HCT116 (cell line): ENCODE measurements around the gene TNFRSF9. TPM values are rescaled to one million over a fixed set of nuclear protein-coding genes. Genes with fewer than 3 reads are reported as not detected.

ENCODE experiments used
- ATAC-seq: fragments of 200-7000 bp; cut with Tn5 transposase; 2 replicates; pipeline ENCODE4 v1.9.1; 2020; ENCODE audit warnings: mild to moderate bottlenecking, moderate library complexity
- BruUV-seq: library from RNA; stranded (reverse); fragments of 400-500 nt; replicated peaks from 2 replicates; lab custom pipeline; 2021; lab: Mats Ljungman, UMichigan
- CTCF ChIA-PET: fragments of 300-600 bp; sonication (Branson Sonifier 250); formaldehyde crosslinking; loops from one replicate; lab custom pipeline; 2021; ENCODE audit warnings: antibody characterized with exemption; lab: Charles Lee
- POLR2A ChIA-PET: fragments of 300-600, 350-600 bp; sonication (Branson Sonifier 250); formaldehyde crosslinking; loops from one replicate; lab custom pipeline; 2021; ENCODE audit warnings: antibody characterized with exemption; lab: Charles Lee
- RAD21 ChIA-PET, 2 experiments: fragments of 300-600 bp; sonication (Branson Sonifier 250); formaldehyde crosslinking; loops; one replicate each; lab custom pipeline; 2023; ENCODE audit warnings: low total read pairs in 2 of 2; ENCODE audit not compliant: uncharacterized antibody in 2 of 2, unreplicated experiment in 2 of 2, low non-redundant PET in 1 of 2; lab: Charles Lee
- DNase-seq: peaks from one replicate; pipeline ENCODE4 v3.0.0-alpha.2; 2010; ENCODE audit warnings: low read depth, low spot score
- H2AFZ ChIP-seq: fragments of 200-600 bp; shearing (Covaris generic), sonication (generic); 2 replicates; pipeline ENCODE4 v1.6.1; 2017; ENCODE audit warnings: low read depth, mixed run types, mixed read lengths, antibody characterized with exemption, low read length; ENCODE audit not compliant: poor library complexity, severe bottlenecking
- H3K27ac ChIP-seq: 2 replicates; pipeline ENCODE4 v1.5.1; 2012; ENCODE audit warnings: low read depth, low read length
- H3K27me3 ChIP-seq: fragments of 200-600 bp; sonication (generic); 2 replicates; pipeline ENCODE4 v1.6.1; 2016; ENCODE audit warnings: mixed run types, low read length, mixed read lengths; ENCODE audit not compliant: insufficient read depth
- H3K36me3 ChIP-seq, 2 experiments: fragments of 200-500 bp in 1 of 2; fragments of 200-600 bp in 1 of 2; sonication (Bioruptor generic) in 1 of 2; sonication (generic) in 1 of 2; 2 replicates each; pipeline versions ENCODE4 v1.5.1 to v1.6.1; 2014 to 2016; ENCODE audit warnings: low read length in 2 of 2, inconsistent platforms in 1 of 2, mixed read lengths in 1 of 2, mixed run types in 1 of 2; ENCODE audit not compliant: insufficient read depth in 2 of 2, control insufficient read depth in 1 of 2
- H3K4me1 ChIP-seq, 2 experiments: fragments of 200-600 bp in 1 of 2; sonication (generic) in 1 of 2; 2 replicates each; pipeline versions ENCODE4 v1.5.1 to v1.6.1; 2012 to 2017; ENCODE audit warnings: low read length in 2 of 2, inconsistent platforms in 1 of 2, mild to moderate bottlenecking in 1 of 2, mixed read lengths in 1 of 2, mixed run types in 1 of 2, moderate library complexity in 1 of 2; ENCODE audit not compliant: insufficient read depth in 2 of 2, control insufficient read depth in 1 of 2
- H3K4me2 ChIP-seq: fragments of 200-600 bp; sonication (generic); 2 replicates; pipeline ENCODE4 v1.6.1; 2017; ENCODE audit warnings: mixed run types, low read length, mixed read lengths
- H3K4me3 ChIP-seq, 2 experiments: fragments of 200-600 bp in 1 of 2; sonication (generic) in 1 of 2; replicated peaks in 1 of 2; 2 replicates each; pipeline ENCODE4 v1.5.1; 2011 to 2016; ENCODE audit warnings: low read length in 2 of 2, control low read depth in 1 of 2, low read depth in 1 of 2, mild to moderate bottlenecking in 1 of 2, mixed read lengths in 1 of 2, mixed run types in 1 of 2
- H3K79me2 ChIP-seq: fragments of 200-600 bp; sonication (generic); 2 replicates; pipeline ENCODE4 v1.6.1; 2017; ENCODE audit warnings: mild to moderate bottlenecking, mixed run types, low read length, moderate library complexity, mixed read lengths; ENCODE audit not compliant: insufficient read depth
- H3K9ac ChIP-seq: fragments of 200-600 bp; sonication (generic); 2 replicates; pipeline ENCODE4 v1.6.1; 2016; ENCODE audit warnings: low read length, mixed read lengths
- H3K9me2 ChIP-seq: fragments of 200-600 bp; sonication (generic), shearing (Covaris generic); 2 replicates; pipeline ENCODE4 v1.6.1; 2017; ENCODE audit warnings: mixed run types, mild to moderate bottlenecking, moderate library complexity; ENCODE audit not compliant: insufficient read depth
- H3K9me3 ChIP-seq, 2 experiments: fragments of 200-500 bp in 1 of 2; fragments of 200-600 bp in 1 of 2; sonication (Bioruptor generic) in 1 of 2; sonication (generic) in 1 of 2; 2 replicates each; pipeline ENCODE4 v1.6.1; 2014 to 2017; ENCODE audit warnings: low read length in 2 of 2, mixed read lengths in 2 of 2, inconsistent platforms in 1 of 2, low read depth in 1 of 2, mild to moderate bottlenecking in 1 of 2, mixed run types in 1 of 2, moderate library complexity in 1 of 2; ENCODE audit not compliant: control insufficient read depth in 1 of 2, insufficient read depth in 1 of 2
- H4K20me1 ChIP-seq: fragments of 200-600 bp; sonication (generic), shearing (Covaris generic); 2 replicates; pipeline ENCODE4 v1.6.1; 2017; ENCODE audit warnings: mixed run types, mild to moderate bottlenecking, moderate library complexity; ENCODE audit not compliant: insufficient read depth
- ATF3 ChIP-seq: IDR thresholded peaks from 2 replicates; pipeline ENCODE4 v1.6.1; 2012
- CBX3 ChIP-seq: IDR thresholded peaks from 2 replicates; pipeline ENCODE4 v1.6.1; 2012; ENCODE audit warnings: low read depth
- EZH2 ChIP-seq: fragments of 200-600 bp; sonication (generic); IDR thresholded peaks from 2 replicates; pipeline ENCODE4 v1.6.1; 2017; ENCODE audit warnings: antibody characterized with exemption, mixed run types
- MAX ChIP-seq: IDR thresholded peaks from 2 replicates; pipeline ENCODE4 v1.6.1; 2012
- SIN3A ChIP-seq: IDR thresholded peaks from 2 replicates; pipeline ENCODE4 v1.6.1; 2012; ENCODE audit warnings: low read depth
- ZBTB33 ChIP-seq: IDR thresholded peaks from 2 replicates; pipeline ENCODE4 v1.6.1; 2011; ENCODE audit warnings: mild to moderate bottlenecking, low read length, moderate library complexity; ENCODE audit not compliant: insufficient replicate concordance; ENCODE audit errors: extremely low read depth
- ZFX ChIP-seq: fragments of 450-650 bp; IDR thresholded peaks from 2 replicates; pipeline ENCODE4 v1.6.1; 2017
- ZNF274 ChIP-seq: fragments of 200-500 bp; sonication (Bioruptor generic); IDR thresholded peaks from 2 replicates; pipeline ENCODE4 v1.6.1; 2014; ENCODE audit warnings: mild to moderate bottlenecking, low read depth, low read length, inconsistent platforms
- intact Hi-C: fragments of 100-400 bp; cut with micrococcal nuclease; formaldehyde crosslinking; loops from 2 replicates; pipeline ENCODE4 v1.10.0; 2022
- total RNA-seq: library from RNA; stranded (reverse); gene quantifications from one replicate; pipeline ENCODE4 v1.2.1, GENCODE V29; 2021; ENCODE audit not compliant: unreplicated experiment

The TNFRSF9 gene
- total RNA-seq, 1 experiment from 2014 or later, result 0.20 TPM

- intact Hi-C loops, result no loop called here
- Histone ChIP-seq H3K27me3 (no peaks in the 10 kb centered on the region), H3K79me2 (peaks cover 4% of the 10 kb centered on the region), H3K27ac (no peak overlapping the region), H3K4me2 (no peak overlapping the region), H3K4me1 (peaks cover 0 to 6% of the 10 kb centered on the region in 2 experiments; a peak in 2 of 4 replicates), H3K4me3 (no peak overlapping the region), H3K9me3 (no peaks in the 10 kb centered on the region), H3K9me2 (no peaks in the 10 kb centered on the region), H3K9ac (no peak overlapping the region), H3K36me3 (peaks cover 13 to 30% of the 10 kb centered on the region in 2 experiments; a peak in 3 of 4 replicates), H2AFZ (no peak overlapping the region), H4K20me1 (no peaks in the 10 kb centered on the region)
- ChIA-PET POLR2A (interaction anchor here (0.7 kb wide), 1 partner anchor 355 kb away, joined by 3 read pairs; no protein-coding TSS in a partner anchor), CTCF (no interaction called here), RAD21 (interaction anchor here in 1 of 2 experiments (1.2 kb wide), 1 partner anchor 361 kb away, joined by 3 read pairs; no protein-coding TSS in a partner anchor)
- DNase-seq (no peak), ATAC-seq (no peak)
- TF ChIP-seq SIN3A (no peak), ZFX (no peak), MAX (no peak), ZBTB33 (no peak), ATF3 (no peak), ZNF274 (no peak), EZH2 (no peak), CBX3 (no peak)
- BruUV-seq, result no TSS peak
Observed at GRCh38 chr1:7988576-7988975, 47.9 kb upstream of the TNFRSF9 start.
